Tibial nerve (tissue), 4 donors: ENCODE data around the gene OR8B2. TPM values are rescaled to one million over a fixed set of nuclear protein-coding genes. Genes with fewer than 3 reads are reported as not detected.

Experiments used
- DNase-seq, 2 donors: peaks; one replicate each; pipeline ENCODE4 v3.0.0-alpha.2; 2019; ENCODE audit warnings: low spot score in 2 of 2
- H3K27ac ChIP-seq, 4 donors: fragments of 200-600 bp; sonication (generic) in 3 of 4; one replicate each; pipeline ENCODE4 v1.5.1; 2017 to 2019; ENCODE audit warnings: mild to moderate bottlenecking in 1 of 4
- H3K27me3 ChIP-seq, 2 donors: fragments of 200-600 bp; sonication (generic) in 1 of 2; one replicate each; pipeline versions ENCODE4 v1.5.1 to v1.6.0; 2017 to 2019
- H3K36me3 ChIP-seq, 3 donors: fragments of 200-600 bp; sonication (generic); one replicate each; pipeline ENCODE4 v1.5.1; 2018 to 2019
- H3K4me1 ChIP-seq, 4 donors: fragments of 200-600 bp; sonication (generic) in 3 of 4; one replicate each; pipeline ENCODE4 v1.5.1; 2017 to 2019
- H3K4me3 ChIP-seq, 4 donors: fragments of 200-600 bp; sonication (generic) in 3 of 4; one replicate each; pipeline ENCODE4 v1.5.1; 2017 to 2019; ENCODE audit warnings: mild to moderate bottlenecking in 1 of 4, moderate library complexity in 1 of 4
- H3K9me3 ChIP-seq, 4 donors: fragments of 200-600 bp; sonication (generic) in 3 of 4; one replicate each; pipeline ENCODE4 v1.5.1; 2017 to 2019
- CTCF ChIP-seq, 5 experiments: fragments of 200-600 bp in 3 of 5; fragments of 450-650 bp in 2 of 5; sonication (generic) in 3 of 5; IDR thresholded peaks; one replicate each; pipeline ENCODE4 v1.5.1; 2016 to 2019; ENCODE audit warnings: antibody characterized with exemption in 5 of 5, mild to moderate bottlenecking in 3 of 5, moderate library complexity in 2 of 5
- EP300 ChIP-seq, 2 donors: sonication (generic); formaldehyde crosslinking; IDR thresholded peaks; one replicate each; pipeline ENCODE4 v1.6.1; 2017; ENCODE audit warnings: antibody characterized with exemption in 2 of 2, mild to moderate bottlenecking in 1 of 2
- POLR2A ChIP-seq, 2 donors: fragments of 450-650 bp; IDR thresholded peaks; one replicate each; pipeline ENCODE4 v1.6.1; 2017; ENCODE audit warnings: antibody characterized with exemption in 2 of 2, mild to moderate bottlenecking in 2 of 2, moderate library complexity in 2 of 2
- whole genome bisulfite sequencing, 2 donors: methylation state at CpG; one replicate each; pipeline ENCODE4 v1.1.5; 2018; 5-methylcytosine and 5-hydroxymethylcytosine counted together
- total RNA-seq, 4 donors: library from RNA; depleted of rRNA; stranded (reverse); fragments of >200 nt; gene quantifications; one replicate each; pipeline ENCODE4 v1.1.0, GENCODE V29; 2016

Gene OR8B2
- total RNA-seq, 4 donors from 2014 or later, result not detected

- WGBS, 2 donors, result 56 to 61% methylated on average over 3 of the region's 3 CpGs
- no peaks in the 10 kb centered on the region for H3K4me1 ChIP-seq
- H3K4me3 ChIP-seq, result no peak overlapping the region
- H3K27me3 ChIP-seq, result no peaks in the 10 kb centered on the region
- TF ChIP-seq EP300 (IDR thresholded peaks at IDR 0.05), result no peak
- TF ChIP-seq CTCF (IDR thresholded peaks at IDR 0.05), result no peak
- TF ChIP-seq POLR2A (IDR thresholded peaks at IDR 0.05), result no peak
- no peak overlapping the region for H3K27ac ChIP-seq
- DNase-seq, result no peak
- no peaks in the 10 kb centered on the region for H3K36me3 ChIP-seq
- peaks cover 0 to 6% (median 1%) of the 10 kb centered on the region in 4 donors for H3K9me3 ChIP-seq
Measured at GRCh38 chr11:124346311-124346955, 37.9 kb downstream of the OR8B2 start.

- TF ChIP-seq POLR2A (IDR thresholded peaks at IDR 0.05) (no peak), CTCF (IDR thresholded peaks at IDR 0.05) (no peak), EP300 (IDR thresholded peaks at IDR 0.05) (no peak)
- DNase-seq, result no peak
- WGBS, 2 donors, result 73 to 76% methylated on average over 5 of the region's 5 CpGs
- Histone ChIP-seq H3K4me1 (no peaks in the 10 kb centered on the region), H3K36me3 (no peaks in the 10 kb centered on the region), H3K27ac (no peak overlapping the region), H3K27me3 (no peaks in the 10 kb centered on the region), H3K9me3 (peaks cover 0 to 3% (median 1%) of the 10 kb centered on the region in 4 donors), H3K4me3 (no peak overlapping the region)
Measured at GRCh38 chr11:124344346-124344745, 40.0 kb downstream of the OR8B2 start.

DNA sequence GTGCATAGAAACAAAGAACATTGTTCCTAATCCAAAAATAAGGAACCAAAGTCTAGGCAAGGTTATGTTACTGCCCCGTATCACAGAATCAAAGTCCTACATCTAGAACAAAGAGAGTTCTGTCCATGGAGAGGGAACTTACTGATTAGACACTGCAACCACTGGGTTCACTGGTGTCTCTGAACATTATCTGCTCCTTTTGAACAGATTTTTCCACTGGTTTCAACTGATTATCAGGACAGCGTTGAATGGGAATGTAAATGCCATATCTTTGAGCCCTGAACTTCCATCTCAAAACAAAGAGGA, 44.2 kb downstream of the OR8B2 start:
- no peaks in the 10 kb centered on the region for H3K9me3 ChIP-seq
- TF ChIP-seq POLR2A (IDR thresholded peaks at IDR 0.05) (no peak), CTCF (IDR thresholded peaks at IDR 0.05) (no peak), EP300 (IDR thresholded peaks at IDR 0.05) (no peak)
- no peaks in the 10 kb centered on the region for H3K36me3 ChIP-seq
- WGBS, 2 donors, result 68 to 71% methylated on average over 2 of the region's 2 CpGs
- H3K4me3 ChIP-seq, result no peak overlapping the region
- no peak for DNase-seq
- no peaks in the 10 kb centered on the region for H3K4me1 ChIP-seq
- no peak overlapping the region for H3K27ac ChIP-seq
- no peaks in the 10 kb centered on the region for H3K27me3 ChIP-seq

GRCh38 chr11:124339396-124340141, 44.7 kb downstream of the OR8B2 start:
- Histone ChIP-seq H3K27ac (no peak overlapping the region), H3K4me3 (no peak overlapping the region), H3K9me3 (no peaks in the 10 kb centered on the region), H3K36me3 (no peaks in the 10 kb centered on the region), H3K27me3 (no peaks in the 10 kb centered on the region), H3K4me1 (no peaks in the 10 kb centered on the region)
- no peak for DNase-seq
- WGBS, 2 donors, result 69 to 81% methylated on average over 6 of the region's 6 CpGs
- no peak for TF ChIP-seq EP300 (IDR thresholded peaks at IDR 0.05)
- no peak for TF ChIP-seq CTCF (IDR thresholded peaks at IDR 0.05)
- no peak for TF ChIP-seq POLR2A (IDR thresholded peaks at IDR 0.05)

Other genes starting within 250 kb of the OR8B2 start
- gene OR10D3, start 201.2 kb downstream of the OR8B2 start, total RNA-seq, result not detected
- gene OR8G1, start 143.4 kb downstream of the OR8B2 start, total RNA-seq, result not detected
- not detected for gene OR8G5, start 128.1 kb downstream of the OR8B2 start, total RNA-seq
- not detected for gene OR8D1, start 70.5 kb downstream of the OR8B2 start, total RNA-seq
- not detected for gene OR8D2, start 64.3 kb downstream of the OR8B2 start, total RNA-seq
- not detected for gene OR8B3, start 14.5 kb upstream of the OR8B2 start, total RNA-seq
- gene OR8B4, start 40.4 kb upstream of the OR8B2 start, total RNA-seq, result not detected
- not detected for gene OR8B8, start 61.2 kb upstream of the OR8B2 start, total RNA-seq
- not detected for gene OR8B12, start 159.2 kb upstream of the OR8B2 start, total RNA-seq
- gene OR8A1, start 185.5 kb upstream of the OR8B2 start, total RNA-seq, result not detected
- not detected for gene PANX3, start 226.9 kb upstream of the OR8B2 start, total RNA-seq
- gene TBRG1, start 238.4 kb upstream of the OR8B2 start, total RNA-seq, result 10 to 100 TPM; 32.7 to 45.4 (median 36.4) TPM